BLaER1 (cell line): ENCODE results near the gene GYPE.
"Not testable (repeated sequence)": the region's sequence is repeated elsewhere in the genome, so short reads cannot be mapped to it uniquely, and the experiment has no call there.

Source experiments
- H3K27ac ChIP-seq: shearing (Covaris generic); formaldehyde crosslinking; 2 replicates; pipeline ENCODE4 v1.8.1; 2022
- H3K27me3 ChIP-seq: shearing (Covaris generic); formaldehyde crosslinking; 2 replicates; pipeline ENCODE4 v1.8.1; 2022
- H3K36me3 ChIP-seq: shearing (Covaris generic); formaldehyde crosslinking; 2 replicates; pipeline ENCODE4 v1.8.1; 2022
- H3K4me1 ChIP-seq: shearing (Covaris generic); formaldehyde crosslinking; 2 replicates; pipeline ENCODE4 v1.8.1; 2022
- H3K4me2 ChIP-seq: shearing (Covaris generic); formaldehyde crosslinking; 2 replicates; pipeline ENCODE4 v1.8.1; 2022
- H3K4me3 ChIP-seq: shearing (Covaris generic); formaldehyde crosslinking; 2 replicates; pipeline ENCODE4 v1.8.1; 2022
- H3K9ac ChIP-seq: shearing (Covaris generic); formaldehyde crosslinking; 2 replicates; pipeline ENCODE4 v1.8.1; 2022
- H3K9me3 ChIP-seq: shearing (Covaris generic); formaldehyde crosslinking; 2 replicates; pipeline ENCODE4 v1.8.1; 2022
- H4K20me1 ChIP-seq: shearing (Covaris generic); formaldehyde crosslinking; 2 replicates; pipeline ENCODE4 v1.8.1; 2022
- Cebpa-rat ChIP-seq: shearing (Covaris generic); IDR thresholded peaks from 2 replicates; pipeline ENCODE4 v1.8.1; 2022

Gene GYPE

DNA sequence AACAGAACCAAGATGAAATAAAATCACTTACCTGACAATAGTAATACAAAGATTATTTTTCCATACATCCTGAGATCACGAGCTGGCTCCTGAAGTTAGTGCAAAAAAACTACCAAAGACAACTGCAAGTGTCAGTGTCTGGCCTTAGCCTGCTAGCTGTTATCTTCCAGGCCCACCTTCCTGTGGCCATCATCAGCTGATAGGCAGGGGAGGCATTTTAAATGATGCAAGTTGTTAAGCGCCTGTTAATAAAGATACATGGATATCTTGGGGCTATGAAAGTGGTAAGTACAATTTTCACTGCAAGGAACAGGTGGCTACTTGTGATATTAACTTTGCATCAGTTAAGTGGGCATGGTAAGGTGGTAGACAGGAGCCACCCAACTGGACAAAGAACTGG lies at the start of gene GYPE:
Gene GYPE (minus strand): TSS at position 120 of the 400 bp plus-strand sequence. CDS start 52 bp downstream, at position 68.
- not testable (repeated sequence) for H3K4me2 ChIP-seq, H3K4me3 ChIP-seq, H3K36me3 ChIP-seq, H3K27me3 ChIP-seq, H3K9me3 ChIP-seq, H3K27ac ChIP-seq, H3K9ac ChIP-seq, H4K20me1 ChIP-seq
- peaks cover 23% of the 10 kb centered on the region for H3K4me1 ChIP-seq

GRCh38 chr4:143951458-143951972 lies 46.2 kb upstream of the GYPE start:
- peaks cover 15% of the 10 kb centered on the region for H3K9me3 ChIP-seq
- H3K4me3 ChIP-seq, H4K20me1 ChIP-seq, H3K27ac ChIP-seq, H3K27me3 ChIP-seq, H3K4me1 ChIP-seq, H3K9ac ChIP-seq, H3K36me3 ChIP-seq, H3K4me2 ChIP-seq: not testable (repeated sequence)

GRCh38 chr4:143950967-143951366 lies 45.6 kb upstream of the GYPE start:
- H3K4me2 ChIP-seq, H3K27ac ChIP-seq, H3K27me3 ChIP-seq, H3K4me1 ChIP-seq, H4K20me1 ChIP-seq, H3K36me3 ChIP-seq, H3K9ac ChIP-seq, H3K4me3 ChIP-seq: not testable (repeated sequence)
- H3K9me3 ChIP-seq = peaks cover 15% of the 10 kb centered on the region

GRCh38 chr4:143950185-143950584 lies 44.8 kb upstream of the GYPE start:
- H4K20me1 ChIP-seq, H3K9ac ChIP-seq, H3K27ac ChIP-seq, H3K27me3 ChIP-seq, H3K36me3 ChIP-seq, H3K4me1 ChIP-seq, H3K4me3 ChIP-seq, H3K4me2 ChIP-seq: not testable (repeated sequence)
- peaks cover 15% of the 10 kb centered on the region for H3K9me3 ChIP-seq

GRCh38 chr4:143947493-143947892 lies 42.1 kb upstream of the GYPE start:
- not testable (repeated sequence) for H3K4me2 ChIP-seq, H3K4me1 ChIP-seq, H4K20me1 ChIP-seq, H3K4me3 ChIP-seq, H3K27ac ChIP-seq, H3K27me3 ChIP-seq, H3K9ac ChIP-seq, H3K36me3 ChIP-seq
- peaks cover 11% of the 10 kb centered on the region for H3K9me3 ChIP-seq

- H3K36me3 ChIP-seq, H4K20me1 ChIP-seq, H3K9me3 ChIP-seq, H3K4me2 ChIP-seq, H3K4me3 ChIP-seq, H3K27ac ChIP-seq, H3K9ac ChIP-seq, H3K4me1 ChIP-seq, H3K27me3 ChIP-seq: not testable (repeated sequence)
Measured at GRCh38 chr4:143940708-143941107, 35.3 kb upstream of the GYPE start.

GRCh38 chr4:143939528-143939927 lies 34.2 kb upstream of the GYPE start:
- H3K27me3 ChIP-seq = no peaks in the 10 kb centered on the region
- H3K36me3 ChIP-seq = no peaks in the 10 kb centered on the region
- no peak overlapping the region for H3K4me2 ChIP-seq

GRCh38 chr4:143938890-143939289 lies 33.5 kb upstream of the GYPE start:
- H3K4me3 ChIP-seq, H3K4me1 ChIP-seq, H3K4me2 ChIP-seq, H3K9ac ChIP-seq, H4K20me1 ChIP-seq, H3K36me3 ChIP-seq, H3K27ac ChIP-seq, H3K27me3 ChIP-seq, H3K9me3 ChIP-seq: not testable (repeated sequence)

More at GRCh38 chr4:143939528-143939927, 34.2 kb upstream of the GYPE start:
- Histone ChIP-seq H3K4me1 (peaks cover 8% of the 10 kb centered on the region; the same call in 1 of the 2 replicates), H4K20me1 (no peaks in the 10 kb centered on the region), H3K9ac (no peak overlapping the region), H3K4me3 (no peak overlapping the region), H3K9me3 (no peaks in the 10 kb centered on the region), H3K27ac (no peak overlapping the region)
- no peak for TF ChIP-seq Cebpa-rat

DNA sequence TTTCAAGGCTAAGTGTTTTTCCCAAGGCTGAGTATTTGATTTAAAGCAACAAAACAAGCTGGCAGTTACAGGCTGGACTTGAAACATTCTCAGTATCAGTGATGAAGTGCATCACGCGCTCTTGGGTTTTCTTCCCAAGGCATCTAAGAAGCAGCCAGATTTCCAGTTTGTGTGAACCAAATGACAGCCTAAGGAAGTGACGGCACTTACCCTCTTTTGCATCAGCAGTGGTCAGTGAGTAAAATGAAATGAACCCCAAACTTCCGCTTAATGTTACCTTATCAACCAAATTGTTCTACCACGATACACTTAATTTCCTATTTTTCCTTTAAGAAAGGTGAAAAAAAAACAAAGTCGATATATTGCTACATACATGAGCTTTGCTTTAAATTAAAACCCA lies 15.8 kb upstream of the GYPE start:
- peak overlapping the region; percentile 70 for H3K4me2 ChIP-seq
- no peaks in the 10 kb centered on the region for H3K9me3 ChIP-seq
- no peaks in the 10 kb centered on the region for H3K36me3 ChIP-seq
- no peaks in the 10 kb centered on the region for H4K20me1 ChIP-seq
- no peak overlapping the region for H3K4me3 ChIP-seq
- no peak overlapping the region for H3K9ac ChIP-seq
- H3K4me1 ChIP-seq = peaks cover 22% of the 10 kb centered on the region
- no peak overlapping the region for H3K27ac ChIP-seq
- TF ChIP-seq Cebpa-rat = no peak
- no peaks in the 10 kb centered on the region for H3K27me3 ChIP-seq

- H3K27me3 ChIP-seq, H3K36me3 ChIP-seq, H3K9ac ChIP-seq, H3K9me3 ChIP-seq, H4K20me1 ChIP-seq, H3K27ac ChIP-seq, H3K4me3 ChIP-seq, H3K4me2 ChIP-seq: not testable (repeated sequence)
- H3K4me1 ChIP-seq = peaks cover 33% of the 10 kb centered on the region
Measured at GRCh38 chr4:143916485-143916884, 11.1 kb upstream of the GYPE start.

DNA sequence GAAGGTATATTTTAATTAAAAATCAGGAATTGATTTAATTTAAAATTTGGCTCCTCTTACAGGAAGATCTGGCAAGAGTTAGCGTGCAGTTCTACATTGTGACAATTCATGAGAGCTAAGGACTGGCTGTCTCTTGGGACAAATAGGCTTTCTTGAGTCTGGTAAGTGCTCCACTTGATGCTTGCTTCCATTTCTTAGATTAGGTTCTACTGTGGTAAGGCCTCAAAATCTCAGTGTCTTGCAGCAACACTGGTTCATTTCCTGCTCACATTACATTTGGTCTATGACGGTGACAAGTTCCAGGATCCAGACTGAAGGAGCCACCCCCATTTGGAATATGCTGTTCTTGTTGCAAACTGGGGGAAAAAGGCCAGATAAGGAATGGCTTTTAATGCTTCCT lies 7.1 kb upstream of the GYPE start:
- Histone ChIP-seq H3K9ac (peak overlapping the region; percentile 87), H3K4me3 (peak overlapping the region; percentile 80), H3K27ac (peak overlapping the region; percentile 94), H3K4me2 (peak overlapping the region; percentile 74), H3K4me1 (peaks cover 30% of the 10 kb centered on the region)
- H4K20me1 ChIP-seq, H3K9me3 ChIP-seq, H3K36me3 ChIP-seq, H3K27me3 ChIP-seq: not testable (repeated sequence)

GRCh38 chr4:143911528-143912417 lies 6.4 kb upstream of the GYPE start:
- H4K20me1 ChIP-seq, H3K36me3 ChIP-seq, H3K27me3 ChIP-seq, H3K9me3 ChIP-seq: not testable (repeated sequence)
- Histone ChIP-seq H3K4me1 (peaks cover 35% of the 10 kb centered on the region), H3K27ac (peak overlapping the region; percentile 94), H3K9ac (peak overlapping the region; percentile 87), H3K4me3 (peak overlapping the region; percentile 80), H3K4me2 (peak overlapping the region; percentile 74)

- not testable (repeated sequence) for H4K20me1 ChIP-seq, H3K36me3 ChIP-seq, H3K9me3 ChIP-seq, H3K27me3 ChIP-seq
- peak overlapping the region; percentile 56 for H3K27ac ChIP-seq
- peak overlapping the region; percentile 87 for H3K9ac ChIP-seq
- H3K4me3 ChIP-seq = peak overlapping the region; percentile 80
- H3K4me2 ChIP-seq = peak overlapping the region; percentile 74
- H3K4me1 ChIP-seq = peaks cover 35% of the 10 kb centered on the region
Measured at GRCh38 chr4:143910906-143911305, 5.5 kb upstream of the GYPE start.

DNA sequence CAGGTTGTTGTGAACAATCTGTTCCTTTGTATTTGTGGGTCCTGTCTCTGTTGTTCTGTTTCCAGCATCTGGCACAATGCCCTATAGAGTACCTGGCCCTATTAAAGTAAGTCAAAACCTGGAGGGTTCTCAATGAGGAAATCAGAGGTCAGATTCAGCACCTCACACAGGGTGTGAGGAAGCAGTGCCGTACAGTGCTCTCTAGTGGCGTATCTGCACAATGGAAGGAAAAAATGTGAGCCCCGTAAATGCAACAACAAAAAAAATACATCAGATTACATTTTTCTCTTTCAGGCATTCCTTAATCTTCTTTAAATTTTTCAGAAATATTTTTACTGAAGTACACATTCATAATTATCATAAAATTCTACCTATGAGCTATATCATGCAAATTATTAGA lies 2.5 kb upstream of the GYPE start:
- not testable (repeated sequence) for H4K20me1 ChIP-seq, H3K4me3 ChIP-seq, H3K9ac ChIP-seq, H3K27ac ChIP-seq, H3K36me3 ChIP-seq, H3K9me3 ChIP-seq, H3K27me3 ChIP-seq
- peak overlapping the region; percentile 74; the same call in 1 of the 2 replicates for H3K4me2 ChIP-seq
- H3K4me1 ChIP-seq = peaks cover 27% of the 10 kb centered on the region

DNA sequence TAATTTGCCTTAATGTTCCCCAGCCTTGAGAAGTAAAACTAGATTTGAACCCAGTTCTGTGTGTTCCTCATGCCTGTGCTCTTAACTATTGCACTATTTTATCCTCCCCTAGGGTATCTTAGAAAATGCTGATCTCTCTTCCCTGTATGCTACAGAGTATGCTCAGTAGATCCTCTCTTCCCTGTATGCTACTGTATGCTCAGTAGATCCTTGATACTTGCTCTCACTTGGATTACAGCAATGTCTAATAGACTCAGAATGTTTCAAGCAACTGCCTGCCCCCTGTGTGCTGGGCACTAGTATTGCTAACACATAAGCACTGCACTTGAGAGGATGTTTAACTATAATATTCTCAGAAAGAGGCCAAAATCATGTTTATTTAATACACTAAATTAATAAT lies 928 bp downstream of the GYPE start:
- not testable (repeated sequence) for H3K36me3 ChIP-seq, H3K9ac ChIP-seq, H3K4me2 ChIP-seq, H3K27ac ChIP-seq, H3K9me3 ChIP-seq, H4K20me1 ChIP-seq, H3K27me3 ChIP-seq, H3K4me3 ChIP-seq
- H3K4me1 ChIP-seq = peaks cover 19% of the 10 kb centered on the region
